Mesodermal cell (in vitro differentiated cells): Measurements from ENCODE around the gene CYSTM1.
"Not testable (repeated sequence)": the region's sequence is repeated elsewhere in the genome, so short reads cannot be mapped to it uniquely, and the experiment has no call there.

ENCODE experiments used
- H3K27ac ChIP-seq: 2 replicates; pipeline ENCODE4 v1.7.0; 2013; ENCODE audit warnings: mild to moderate bottlenecking, low read depth, low read length, moderate library complexity; ENCODE audit not compliant: severe bottlenecking
- H3K36me3 ChIP-seq: 2 replicates; pipeline ENCODE4 v1.7.1; 2013; ENCODE audit warnings: mild to moderate bottlenecking, low read length, moderate library complexity; ENCODE audit not compliant: control insufficient read depth, insufficient read depth
- H3K4me1 ChIP-seq: one replicate; pipeline ENCODE4 v1.7.1; 2013; ENCODE audit warnings: mild to moderate bottlenecking, low read length; ENCODE audit not compliant: insufficient read depth, control insufficient read depth, poor library complexity, severe bottlenecking
- H3K4me3 ChIP-seq: 2 replicates; pipeline ENCODE4 v1.7.0; 2013; ENCODE audit warnings: low read length, control low read depth, mild to moderate bottlenecking; ENCODE audit not compliant: insufficient read depth, poor library complexity, severe bottlenecking; ENCODE audit errors: extremely low read depth
- H3K9me3 ChIP-seq: 2 replicates; pipeline ENCODE4 v1.7.1; 2013; ENCODE audit warnings: mild to moderate bottlenecking, low read length, moderate library complexity; ENCODE audit not compliant: control insufficient read depth
- WGBS, 2 experiments: methylation state at CpG; one replicate each; pipeline ENCODE4 v1.1.5; 2013; ENCODE audit warnings: missing lambda C conversion rate in 2 of 2; ENCODE audit not compliant: insufficient coverage in 2 of 2; 5-methylcytosine and 5-hydroxymethylcytosine counted together

CYSTM1 gene

DNA sequence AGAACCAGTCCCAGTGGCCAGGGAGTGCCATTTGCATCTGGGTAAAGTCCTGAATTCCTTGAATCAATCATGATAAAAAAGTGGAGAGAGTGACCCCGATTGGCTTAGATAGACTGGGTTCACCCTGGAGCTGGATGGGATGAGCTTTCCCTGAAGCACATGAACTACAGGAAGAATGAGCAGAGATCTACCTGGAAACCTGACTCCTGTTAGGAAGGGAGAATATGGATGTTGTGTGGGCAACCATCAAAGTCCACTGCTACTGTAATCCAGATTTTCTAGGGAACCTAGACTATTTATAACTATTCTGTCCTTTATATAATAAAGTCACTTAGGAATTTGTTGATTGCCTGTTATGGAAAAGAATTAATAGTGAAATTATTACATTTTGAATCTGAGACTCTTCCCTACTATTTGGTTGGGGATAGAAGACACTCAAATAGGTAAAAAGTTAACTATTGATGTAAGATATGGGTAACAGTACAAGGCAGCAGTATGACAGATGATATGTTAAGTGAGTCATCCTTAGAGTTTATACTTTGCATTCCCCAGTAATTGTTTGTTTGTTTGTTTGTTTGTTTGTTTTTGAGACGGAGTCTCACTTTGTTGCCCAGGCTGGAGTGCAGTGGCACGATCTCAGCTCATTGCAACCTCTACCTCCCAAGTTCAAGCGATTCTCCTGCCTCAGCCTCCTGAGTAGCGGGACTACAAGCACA, 17.9 kb downstream of the CYSTM1 start:
- H3K4me1 ChIP-seq = peaks cover 6% of the 10 kb centered on the region
- H3K4me3 ChIP-seq = no peak overlapping the region
- H3K9me3 ChIP-seq = no peaks in the 10 kb centered on the region
- WGBS, 2 experiments = 86 to 100% methylated on average over 2 to 3 of the region's 5 CpGs
- no peaks in the 10 kb centered on the region for H3K36me3 ChIP-seq
- H3K27ac ChIP-seq = no peak overlapping the region

DNA sequence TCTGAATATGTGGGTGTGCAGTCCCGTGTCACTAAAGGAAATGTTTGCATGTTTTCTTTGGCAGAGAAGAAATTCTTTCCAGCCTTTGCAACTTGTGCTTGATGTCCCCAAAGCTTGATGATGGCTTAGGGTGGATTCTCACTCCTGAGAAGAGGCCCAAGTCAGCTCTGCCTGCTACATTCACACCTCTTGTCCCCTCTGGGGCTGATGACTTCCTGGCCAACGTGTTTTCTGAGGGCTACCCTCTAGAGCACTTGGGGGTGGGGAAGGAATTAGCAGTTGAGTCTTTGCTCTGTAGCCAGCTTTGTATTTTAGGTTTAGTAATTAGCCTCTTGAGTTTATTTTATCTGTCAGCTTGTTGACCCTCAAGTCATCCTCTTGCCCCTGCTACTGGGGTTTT, 19.7 kb downstream of the CYSTM1 start:
- no peaks in the 10 kb centered on the region for H3K9me3 ChIP-seq
- no peak overlapping the region for H3K4me3 ChIP-seq
- peaks cover 6% of the 10 kb centered on the region for H3K4me1 ChIP-seq
- H3K27ac ChIP-seq = no peak overlapping the region
- WGBS, 2 experiments = 90 to 100% methylated on average over 1 of the region's 2 CpGs
- no peaks in the 10 kb centered on the region for H3K36me3 ChIP-seq

DNA sequence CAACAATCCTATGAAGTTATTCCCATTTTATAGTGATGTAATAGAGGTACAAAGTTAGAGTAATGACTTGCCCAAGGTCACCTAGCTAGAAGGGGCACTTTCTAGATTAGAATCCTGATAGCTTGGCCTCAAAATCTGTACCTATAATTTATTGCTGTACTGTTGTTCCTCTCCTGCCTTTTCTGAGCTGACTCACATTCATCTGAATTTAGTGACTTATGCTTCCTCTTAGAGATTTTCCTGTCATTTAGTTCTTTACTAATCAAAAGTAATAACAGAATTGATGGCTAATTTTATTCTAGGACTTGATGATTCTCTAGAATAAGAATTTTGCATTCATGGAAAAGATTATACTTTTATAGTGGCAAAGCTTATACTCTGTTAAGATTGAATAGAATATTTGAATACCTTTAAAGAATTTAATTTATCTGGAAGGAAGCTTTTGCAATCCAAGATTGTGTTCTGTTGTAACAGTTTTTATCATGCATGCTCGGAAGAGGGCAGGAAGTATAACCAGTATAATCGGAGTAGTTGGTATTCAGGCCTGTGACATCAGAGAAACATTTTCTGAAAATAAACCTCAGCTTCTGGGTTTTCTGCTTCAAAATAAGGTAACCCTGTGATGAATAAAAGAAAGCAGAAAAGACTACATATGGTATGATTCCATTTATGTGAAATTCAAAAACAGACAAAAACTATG, 21.3 kb downstream of the CYSTM1 start:
- no peak overlapping the region for H3K4me3 ChIP-seq
- H3K4me1 ChIP-seq = no peaks in the 10 kb centered on the region
- WGBS, 2 experiments = 100% methylated on average over 2 of the region's 2 CpGs; no CpG with 5 or more reads in 1 of the 2 experiments
- no peaks in the 10 kb centered on the region for H3K9me3 ChIP-seq
- H3K27ac ChIP-seq = no peak overlapping the region
- H3K36me3 ChIP-seq = no peaks in the 10 kb centered on the region

DNA sequence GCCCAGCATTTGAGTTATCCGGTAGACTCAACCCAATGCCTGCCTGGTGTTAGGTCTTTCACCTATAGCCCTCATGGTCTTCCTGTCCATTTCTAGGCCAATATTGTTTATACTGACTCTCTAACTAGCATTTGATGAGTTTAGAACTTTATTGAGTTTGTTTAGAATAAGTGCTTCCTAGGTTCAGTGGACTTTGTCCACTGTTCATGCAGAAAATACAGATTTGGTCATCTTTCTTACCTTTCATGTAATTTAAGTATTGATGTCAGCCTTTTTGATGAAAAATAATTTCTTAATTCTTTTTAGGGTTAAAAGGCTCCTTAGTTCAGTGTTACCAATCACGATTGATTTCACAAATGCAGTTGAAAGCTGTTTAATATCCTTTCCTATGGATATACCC, 22.0 kb downstream of the CYSTM1 start:
- Histone ChIP-seq H3K4me3 (no peak overlapping the region), H3K4me1 (no peaks in the 10 kb centered on the region), H3K36me3 (no peaks in the 10 kb centered on the region), H3K27ac (no peak overlapping the region), H3K9me3 (no peaks in the 10 kb centered on the region)
- WGBS, 2 experiments = no CpG with 5 or more reads among the region's 2 CpGs

GRCh38 chr5:140198915-140199314, 23.9 kb downstream of the CYSTM1 start:
- H3K4me1 ChIP-seq, H3K9me3 ChIP-seq, H3K4me3 ChIP-seq, H3K36me3 ChIP-seq, H3K27ac ChIP-seq: not testable (repeated sequence)
- WGBS, 2 experiments = no CpG with 5 or more reads among the region's 1 CpG

GRCh38 chr5:140202078-140202477, 27.1 kb downstream of the CYSTM1 start:
- Histone ChIP-seq H3K4me3 (no peak overlapping the region), H3K4me1 (no peaks in the 10 kb centered on the region), H3K36me3 (no peaks in the 10 kb centered on the region), H3K9me3 (no peaks in the 10 kb centered on the region), H3K27ac (no peak overlapping the region)
- no CpG with 5 or more reads among the region's 4 CpGs for WGBS, 2 experiments

DNA sequence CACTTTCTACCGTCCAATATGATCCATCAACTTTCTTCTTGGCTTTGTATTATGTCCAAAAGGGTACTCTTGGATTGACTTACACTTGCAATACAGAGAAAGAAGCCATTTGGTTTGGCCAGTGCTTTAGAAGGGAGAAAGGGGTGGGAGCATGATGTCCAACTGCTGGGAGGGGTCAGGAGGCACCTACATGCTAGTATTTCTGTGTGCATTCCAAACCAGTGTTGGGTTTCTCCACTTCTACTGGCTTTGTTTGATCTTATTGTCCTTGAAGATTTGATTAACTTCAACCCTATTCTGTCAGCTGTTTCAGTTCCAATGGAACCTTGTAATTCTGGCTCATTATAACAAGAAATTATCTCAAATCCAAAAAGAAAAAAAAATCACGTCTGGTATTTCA, 27.6 kb downstream of the CYSTM1 start:
- Histone ChIP-seq H3K9me3 (no peaks in the 10 kb centered on the region), H3K4me3 (no peak overlapping the region), H3K4me1 (no peaks in the 10 kb centered on the region), H3K36me3 (no peaks in the 10 kb centered on the region), H3K27ac (no peak overlapping the region)
- 83% methylated on average over 2 of the region's 2 CpGs; no CpG with 5 or more reads in 1 of the 2 experiments for WGBS, 2 experiments

GRCh38 chr5:140205216-140205615, 30.2 kb downstream of the CYSTM1 start:
- WGBS, 2 experiments = 100% methylated on average over 1 of the region's 2 CpGs; no CpG with 5 or more reads in 1 of the 2 experiments
- H3K27ac ChIP-seq = no peak overlapping the region
- no peaks in the 10 kb centered on the region for H3K4me1 ChIP-seq
- H3K36me3 ChIP-seq = no peaks in the 10 kb centered on the region
- H3K4me3 ChIP-seq = no peak overlapping the region
- H3K9me3 ChIP-seq = no peaks in the 10 kb centered on the region

- Histone ChIP-seq H3K27ac (no peak overlapping the region), H3K9me3 (no peaks in the 10 kb centered on the region), H3K4me1 (no peaks in the 10 kb centered on the region), H3K4me3 (no peak overlapping the region), H3K36me3 (no peaks in the 10 kb centered on the region)
- 80 to 81% methylated on average over 4 of the region's 4 CpGs for WGBS, 2 experiments
These were observed 31.0 kb downstream of the CYSTM1 start for GRCh38 chr5:140205952-140206351.

DNA sequence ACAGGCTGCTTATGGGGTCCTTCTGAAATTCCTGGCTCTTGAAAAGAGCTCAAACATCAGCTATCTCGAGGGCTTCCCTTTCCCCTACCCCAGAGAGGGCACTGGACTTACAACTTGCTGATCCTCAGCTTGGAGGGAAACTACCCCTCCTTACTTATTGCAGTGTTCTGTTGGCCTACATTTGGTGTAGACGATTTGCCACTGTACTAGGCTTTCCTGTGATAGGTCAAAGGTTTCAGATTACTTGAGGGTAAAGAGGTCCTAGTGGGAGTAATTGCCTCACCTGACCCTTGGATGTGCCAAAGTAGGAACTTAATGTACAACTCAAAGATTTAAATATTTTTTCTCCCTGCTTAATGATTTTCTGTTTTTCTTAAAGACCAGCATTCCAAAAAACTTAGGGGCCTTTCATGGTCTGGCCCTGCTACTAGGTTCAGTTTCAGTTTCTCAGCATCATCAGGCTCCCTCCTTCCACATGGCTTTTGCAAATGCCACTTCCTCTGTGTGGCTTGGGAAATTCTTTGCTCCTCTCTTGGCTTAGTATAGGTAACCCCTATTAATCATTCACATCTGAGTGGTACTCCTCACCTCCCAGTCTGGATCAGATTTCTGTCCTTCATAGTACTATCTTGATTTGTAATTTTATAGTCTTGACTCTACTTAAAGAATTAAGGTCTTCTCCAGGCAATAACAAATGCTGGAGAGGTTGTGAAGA, 32.4 kb downstream of the CYSTM1 start:
- no peak overlapping the region for H3K27ac ChIP-seq
- 89 to 100% methylated on average over 1 to 2 of the region's 2 CpGs for WGBS, 2 experiments
- H3K36me3 ChIP-seq = no peaks in the 10 kb centered on the region
- no peak overlapping the region for H3K4me3 ChIP-seq
- no peaks in the 10 kb centered on the region for H3K4me1 ChIP-seq
- no peaks in the 10 kb centered on the region for H3K9me3 ChIP-seq

DNA sequence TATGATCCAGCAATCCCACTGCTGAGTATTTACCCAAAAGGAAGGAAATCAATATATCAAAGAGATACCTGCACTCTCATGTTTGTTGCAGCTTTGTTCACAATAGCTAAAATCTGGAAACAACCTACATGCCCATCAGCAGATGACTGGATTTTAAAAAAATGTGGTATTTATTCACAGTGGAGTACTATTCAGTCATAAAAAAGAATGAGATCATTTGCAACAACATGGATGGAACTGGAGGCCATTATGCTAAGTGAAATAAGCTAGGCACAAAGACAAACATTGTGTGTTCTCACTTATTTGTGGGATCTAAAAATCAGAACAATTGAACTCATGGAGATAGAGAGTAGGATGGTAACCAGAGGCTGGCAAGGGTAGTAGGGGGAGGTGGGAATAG, 33.1 kb downstream of the CYSTM1 start:
- H3K36me3 ChIP-seq = no peaks in the 10 kb centered on the region
- no peak overlapping the region for H3K27ac ChIP-seq
- H3K4me3 ChIP-seq = no peak overlapping the region
- no peaks in the 10 kb centered on the region for H3K9me3 ChIP-seq
- no peaks in the 10 kb centered on the region for H3K4me1 ChIP-seq
